Activated CD8-positive, alpha-beta memory T cell treated with anti-CD3 and anti-CD28 coated beads, Interleukin-2, amount 50 U/mL, for 4 hours (primary cell): ENCODE measurements around the gene CELF2.
"Not testable (repeated sequence)": the region's sequence is repeated elsewhere in the genome, so short reads cannot be mapped to it uniquely, and the experiment has no call there.

Source experiments
- DNase-seq: peaks from one replicate; pipeline ENCODE4 v3.0.0-alpha.2; 2020

Gene CELF2

DNA sequence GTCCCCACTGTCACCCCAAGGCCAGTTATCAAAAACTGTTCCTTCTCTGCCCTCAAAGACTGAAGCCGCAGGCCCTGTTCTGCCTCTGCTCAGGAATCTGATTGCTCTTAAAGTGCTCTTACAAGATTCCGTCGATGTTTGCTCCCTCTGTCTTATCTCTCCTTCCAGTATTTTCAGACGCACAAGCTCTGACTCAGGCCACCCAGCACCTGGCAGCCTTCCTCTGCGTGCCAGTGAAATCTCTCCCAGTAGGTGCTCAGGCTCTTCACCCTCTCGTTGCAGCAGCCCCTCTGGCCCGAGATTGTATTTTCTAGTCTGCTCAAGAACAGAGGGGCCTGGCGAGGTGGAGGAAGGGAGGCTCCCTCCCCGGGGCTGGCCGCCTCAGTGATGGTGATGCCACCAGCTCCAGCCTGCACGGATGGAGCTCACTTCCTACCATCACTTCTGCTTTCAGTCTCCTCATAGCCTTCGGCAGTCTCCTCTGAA, 317.5 kb downstream of the CELF2 start:
- DNase-seq = no peak

DNA sequence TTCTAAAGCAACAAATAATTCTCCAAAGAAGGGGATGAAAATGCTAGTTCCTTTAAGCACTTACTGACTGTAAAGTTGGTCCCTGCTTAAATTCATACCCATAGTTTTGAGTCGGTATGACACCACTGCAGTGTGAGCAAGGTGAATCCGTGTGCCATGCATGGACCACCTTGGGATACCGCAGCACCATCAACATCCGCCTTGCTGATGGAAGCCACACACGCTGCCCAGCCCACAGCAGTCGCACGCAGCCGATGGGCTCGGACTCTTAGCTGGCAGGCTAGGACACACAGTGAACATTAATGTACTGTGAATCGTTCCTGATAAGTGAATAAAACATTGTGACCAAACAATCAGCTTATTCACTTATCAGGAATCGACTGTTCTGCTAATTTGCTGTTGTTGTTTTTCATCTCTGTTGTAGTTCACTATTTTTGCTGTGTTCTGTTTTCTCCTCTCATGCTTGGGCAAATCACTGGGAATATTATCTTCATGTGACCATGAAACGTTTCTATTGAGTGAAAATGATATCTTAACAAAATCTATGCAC, 318.3 kb downstream of the CELF2 start:
- no peak for DNase-seq

DNA sequence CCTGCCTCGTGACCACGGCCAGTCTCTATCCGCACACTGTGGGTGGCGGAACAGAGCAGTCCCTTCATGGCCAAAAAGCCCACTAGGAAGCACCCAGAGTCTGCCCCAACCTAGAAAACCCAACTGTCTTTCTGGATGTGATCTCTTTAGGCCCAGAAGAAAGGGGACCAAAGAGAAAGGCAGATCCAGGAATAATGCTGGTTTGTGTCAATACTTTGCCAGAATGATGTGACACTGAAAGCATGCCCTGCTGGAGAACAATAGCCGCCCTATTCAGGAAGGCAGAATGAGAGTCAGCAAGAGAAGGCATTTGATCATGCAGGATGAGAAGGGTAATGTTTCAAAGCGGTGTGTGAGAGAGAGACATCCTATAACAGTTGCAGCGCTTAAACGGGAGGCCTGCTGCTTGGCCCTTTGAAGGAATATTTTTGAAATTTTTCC, 319.1 kb downstream of the CELF2 start:
- no peak for DNase-seq

DNA sequence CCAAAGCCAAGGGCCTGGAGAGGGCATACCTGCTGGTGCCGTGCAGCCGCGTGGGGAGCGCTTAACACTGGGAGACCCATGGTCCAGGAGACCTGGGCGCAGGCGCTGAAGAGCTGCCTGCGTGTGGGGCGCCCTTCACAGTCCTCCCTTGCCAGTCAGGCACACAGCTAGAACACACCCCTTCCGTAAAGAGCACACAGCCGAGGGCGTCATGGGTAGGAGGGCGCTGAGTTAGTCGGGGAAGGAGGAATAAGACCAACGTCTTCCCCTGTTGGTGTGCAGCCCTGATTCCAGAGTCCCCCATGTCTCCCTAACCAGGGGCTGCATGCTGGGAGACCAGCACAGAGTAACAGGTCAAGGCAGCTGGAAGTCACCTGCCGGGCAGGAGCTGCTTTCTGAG, 319.8 kb downstream of the CELF2 start:
- no peak for DNase-seq

DNA sequence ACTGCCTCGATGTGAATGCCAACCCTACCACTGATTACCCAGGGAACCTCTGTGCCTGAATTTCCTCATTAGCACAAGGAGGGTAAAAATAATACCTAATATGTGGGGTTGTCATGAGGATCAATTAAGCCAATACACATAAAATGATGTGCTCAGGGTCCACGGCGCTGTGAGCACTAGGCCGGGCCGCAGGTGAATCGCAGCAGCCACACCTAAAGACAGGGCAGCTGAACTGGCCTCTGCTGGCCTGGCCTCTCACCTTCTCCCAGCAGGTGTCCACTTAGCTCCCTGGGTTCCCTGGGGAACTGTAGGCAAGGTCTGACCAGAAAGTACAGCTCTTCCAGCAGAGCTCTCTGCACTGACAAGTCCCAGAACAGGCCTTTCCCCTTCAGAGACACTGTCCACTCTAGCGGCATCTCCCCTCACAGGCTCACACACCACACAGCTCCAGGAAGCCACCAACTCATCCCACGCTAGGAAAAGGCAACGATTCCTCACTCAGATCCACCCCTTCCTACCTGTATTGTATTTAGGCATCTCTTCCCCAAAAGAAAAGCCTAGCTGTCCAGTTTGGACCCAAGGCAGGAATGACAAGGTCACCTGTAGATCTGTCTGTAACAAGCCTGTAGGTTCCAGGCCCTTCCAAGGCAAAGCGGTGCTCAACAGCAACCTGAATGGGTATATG, 320.6 kb downstream of the CELF2 start:
- DNase-seq = no peak

DNA sequence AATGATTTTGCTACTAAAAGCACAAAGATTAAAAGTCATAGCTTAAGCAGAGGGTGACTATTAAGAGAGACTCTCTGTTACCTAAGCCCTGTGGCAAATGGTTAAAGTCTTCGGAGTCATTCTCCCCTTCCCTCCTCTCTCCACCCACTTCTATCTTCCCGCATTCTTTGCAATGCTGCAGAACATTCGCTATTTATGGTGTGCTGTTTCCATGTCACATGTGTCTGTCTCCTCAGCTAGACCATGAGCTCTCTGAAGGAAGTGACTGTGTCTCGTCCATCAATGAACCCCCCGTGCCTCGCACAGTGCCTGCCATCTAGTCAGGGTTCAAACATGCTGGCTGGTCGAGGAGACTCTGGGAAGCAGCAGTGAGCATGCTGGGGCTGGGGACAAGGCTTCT, 321.3 kb downstream of the CELF2 start:
- no peak for DNase-seq

DNA sequence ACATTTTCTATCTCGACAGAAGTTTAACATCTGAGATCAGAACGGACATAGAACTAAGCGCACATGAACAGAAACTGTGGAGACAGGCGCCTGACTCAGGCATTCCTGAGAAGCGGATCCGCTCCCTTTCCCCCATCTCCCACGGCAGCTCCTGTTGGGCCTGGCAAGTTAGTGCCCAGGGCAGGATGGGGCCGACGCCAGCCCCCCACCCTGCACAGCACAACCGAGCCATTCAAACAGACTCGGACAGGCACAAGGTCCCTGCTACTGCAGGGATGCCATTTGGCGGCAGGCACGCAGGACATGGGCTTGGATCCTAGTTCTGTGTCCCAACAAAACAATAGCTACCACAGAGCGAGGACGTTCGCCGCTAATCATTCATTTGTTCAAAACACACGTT, 322.0 kb downstream of the CELF2 start:
- DNase-seq = no peak

DNA sequence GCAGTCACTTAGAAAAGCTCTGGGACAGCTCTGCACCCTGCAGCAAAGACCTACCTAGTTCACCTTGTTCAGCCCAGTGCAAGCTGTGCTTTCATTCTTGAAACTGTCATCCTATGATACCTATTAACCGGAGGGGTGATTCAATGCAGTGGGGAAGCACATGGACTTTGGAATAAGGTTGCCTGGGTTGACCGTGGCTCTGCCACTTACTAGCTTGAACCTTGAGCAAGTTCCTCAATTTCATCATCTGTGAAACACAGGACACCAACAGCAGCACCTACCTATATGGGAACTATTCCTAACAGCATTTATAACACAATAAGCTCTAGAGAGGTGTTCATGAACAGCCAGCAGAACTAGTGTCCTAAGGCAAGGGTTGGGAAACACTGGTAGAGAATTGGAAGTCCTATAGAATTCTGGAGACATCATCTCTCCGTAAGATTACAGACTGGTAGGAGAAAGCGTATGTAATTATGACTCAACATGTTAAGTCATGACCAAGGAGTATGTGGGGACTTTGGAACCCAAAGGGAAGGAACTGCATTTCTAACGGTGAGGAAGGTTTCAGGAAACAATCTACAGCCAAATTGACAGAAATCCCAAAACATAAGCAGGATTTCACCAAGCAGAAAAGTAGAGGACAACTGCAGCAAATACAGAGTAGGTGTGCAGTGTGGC, 323.8 kb downstream of the CELF2 start:
- DNase-seq = no peak

DNA sequence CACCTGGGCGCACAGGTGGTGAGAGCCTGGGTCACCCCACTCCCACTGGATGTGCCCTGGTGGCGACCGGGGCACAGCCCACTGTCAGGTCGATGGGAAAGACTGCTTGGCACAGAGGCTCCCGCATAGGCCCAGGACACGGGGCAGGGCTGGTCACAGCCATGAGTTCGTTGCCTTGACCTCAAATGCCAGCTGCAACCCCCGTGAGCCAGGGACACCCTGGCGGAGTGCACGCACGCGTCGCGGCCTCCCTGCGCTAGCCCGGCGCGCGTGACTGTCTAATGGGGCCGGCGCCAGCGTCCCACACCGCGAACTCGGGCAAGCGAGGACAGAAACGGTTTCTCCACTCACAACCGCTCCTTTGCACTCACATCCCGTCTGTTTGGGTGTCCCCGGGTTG, 326.4 kb downstream of the CELF2 start:
- DNase-seq = no peak

DNA sequence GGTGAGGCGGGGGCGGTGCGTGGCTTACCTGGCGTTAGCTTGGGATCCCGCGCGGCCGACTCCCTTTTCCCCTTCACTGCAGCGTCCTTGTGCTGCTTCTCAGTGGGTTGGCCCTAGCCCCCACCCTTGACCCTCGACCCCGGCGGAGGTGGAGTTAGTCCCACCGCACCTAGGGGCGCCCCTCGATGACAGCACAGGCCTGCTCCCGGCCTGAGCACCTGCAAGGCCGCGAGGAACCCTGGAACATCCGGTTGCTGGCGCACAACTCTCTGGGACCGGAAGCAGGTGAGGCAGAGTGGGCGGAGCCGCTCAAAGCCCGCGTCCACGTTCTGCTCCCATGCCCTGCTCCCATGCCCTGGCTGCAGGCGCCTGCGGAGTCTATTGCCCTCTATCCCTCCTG, 326.9 kb downstream of the CELF2 start:
- DNase-seq = no peak

DNA sequence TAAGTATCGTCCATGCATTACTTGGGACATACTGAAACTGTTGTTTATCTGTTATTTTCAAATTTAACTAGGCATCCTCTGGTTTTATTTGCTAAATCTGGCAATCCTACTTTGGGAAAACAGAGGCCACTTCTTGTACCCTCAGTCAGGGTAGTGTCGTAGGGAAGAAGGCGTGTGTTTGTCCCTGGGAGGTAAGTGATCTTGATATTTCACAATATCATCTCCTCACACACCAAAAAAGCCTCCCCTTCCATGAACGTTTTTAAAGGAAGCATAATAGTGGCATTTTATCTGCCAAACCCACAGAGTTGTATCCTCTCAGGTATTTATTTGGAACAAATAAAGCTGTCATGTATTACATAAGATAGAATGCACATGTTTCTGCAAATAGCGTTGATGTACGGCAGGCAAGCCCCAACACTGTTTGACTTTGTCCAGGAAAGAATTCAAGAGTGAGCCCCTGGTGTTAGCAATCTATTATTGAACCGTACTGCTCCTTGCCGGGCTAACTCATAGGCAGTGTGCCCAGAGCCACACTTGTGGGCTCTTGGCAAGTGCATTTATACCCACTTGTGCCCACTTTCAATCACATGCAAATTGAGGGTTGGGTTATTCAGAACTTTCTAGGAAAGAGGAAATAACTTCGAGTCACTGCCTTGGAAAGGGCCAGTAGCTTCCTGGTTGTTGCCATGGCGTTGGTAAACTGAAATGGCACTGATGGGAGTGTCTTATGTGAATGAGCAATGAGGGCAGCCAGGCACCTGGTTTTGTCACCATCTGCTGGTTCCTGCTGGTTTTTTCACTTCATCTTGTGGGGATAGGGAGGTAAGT, 327.8 kb downstream of the CELF2 start:
- no peak for DNase-seq

DNA sequence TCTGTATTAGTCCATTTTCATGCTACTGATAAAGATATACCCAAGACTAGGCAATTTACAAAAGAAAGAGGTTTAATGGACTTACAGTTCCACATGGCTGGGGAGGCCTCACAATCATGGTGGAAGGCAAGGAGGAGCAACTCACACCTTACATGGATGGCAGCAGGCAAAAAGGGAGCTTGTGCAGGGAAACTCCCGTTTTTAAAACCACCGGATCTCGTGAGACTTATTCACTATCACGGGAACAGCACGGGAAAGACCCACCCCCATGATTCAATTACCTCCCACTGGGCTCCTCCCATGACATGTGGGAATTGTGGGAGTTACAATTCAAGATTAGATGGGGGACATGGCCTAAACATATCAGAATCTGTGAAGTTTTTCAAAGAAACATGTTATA, 329.9 kb downstream of the CELF2 start:
- DNase-seq = not testable (repeated sequence)

DNA sequence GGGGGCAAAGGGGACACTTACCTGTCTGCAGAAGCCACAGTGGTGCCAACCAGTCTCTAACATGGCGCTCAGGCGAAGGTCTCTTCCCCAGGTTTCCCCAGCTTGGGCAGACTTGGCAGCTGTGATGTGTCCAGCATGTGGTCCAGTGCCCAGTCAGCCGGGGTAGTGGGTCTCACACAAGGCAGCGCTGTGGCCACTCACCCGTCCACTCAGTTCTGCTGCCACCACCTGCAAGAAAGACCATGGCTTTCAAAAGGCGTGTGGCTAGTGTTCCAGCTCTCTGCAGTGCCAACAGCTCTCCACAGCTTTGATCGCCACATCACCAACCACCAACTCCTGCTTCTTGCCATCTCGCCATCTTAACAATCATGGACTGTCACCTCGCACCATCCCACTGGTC, 334.1 kb downstream of the CELF2 start:
- DNase-seq = no peak

DNA sequence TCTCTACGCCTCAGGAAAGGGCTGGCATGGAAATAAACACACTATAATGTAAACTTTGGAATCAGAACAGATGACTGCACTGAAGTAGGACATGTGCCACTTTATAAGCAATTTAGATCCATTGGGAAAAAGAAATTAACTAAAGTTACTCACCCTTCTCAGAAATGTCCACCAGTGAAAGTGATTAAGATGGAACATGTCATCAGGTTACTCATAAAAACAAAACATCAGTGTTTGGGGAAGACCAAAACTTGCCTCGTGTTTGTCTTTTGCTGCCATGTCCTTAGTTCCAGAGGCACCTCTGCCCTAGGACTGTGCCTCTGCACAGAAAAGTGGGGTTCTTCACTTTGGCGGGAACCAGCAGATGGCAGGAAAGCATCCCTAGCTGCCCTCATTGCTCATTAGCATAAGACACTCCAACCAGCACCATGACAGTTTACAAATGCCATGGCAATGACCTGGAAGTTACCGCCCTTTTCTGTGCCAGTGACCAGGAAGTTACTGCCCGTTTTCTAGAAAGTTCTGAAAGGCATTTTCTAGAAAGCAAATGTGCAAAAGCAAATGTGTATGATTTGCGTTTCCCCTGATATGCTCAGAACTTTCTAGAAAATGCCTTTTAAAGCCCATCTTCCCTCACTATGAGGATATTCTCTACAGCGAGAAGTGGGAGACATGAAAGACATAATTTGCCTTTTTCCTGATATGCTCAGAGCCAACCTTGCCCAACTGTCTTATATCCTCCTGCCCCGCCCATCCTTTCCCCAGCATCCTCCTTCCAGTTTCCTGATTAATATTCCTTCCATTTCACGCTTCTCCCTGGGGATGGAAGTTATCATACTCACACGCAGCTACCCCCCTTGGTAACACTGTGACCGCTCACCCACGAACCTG, 335.6 kb downstream of the CELF2 start:
- no peak for DNase-seq

DNA sequence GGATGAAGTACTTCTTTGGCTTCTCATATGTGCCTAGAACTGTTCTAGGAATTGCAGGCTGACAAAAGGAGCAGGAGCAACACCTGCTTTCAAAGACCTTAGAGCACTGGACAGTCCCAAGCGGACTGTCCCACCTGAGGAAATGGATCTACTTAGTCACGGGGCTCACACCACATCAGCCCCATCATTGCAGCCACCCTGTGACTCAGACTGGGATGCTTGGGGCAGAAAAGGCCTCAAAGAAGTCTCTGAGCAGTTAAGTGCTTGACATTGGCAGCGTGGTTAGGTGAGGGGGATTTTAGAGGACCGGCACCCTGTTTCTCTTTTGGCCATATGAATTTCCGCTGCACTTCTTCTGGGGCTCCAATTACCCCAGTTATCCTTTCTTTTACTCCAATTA, 337.2 kb downstream of the CELF2 start:
- no peak for DNase-seq

DNA sequence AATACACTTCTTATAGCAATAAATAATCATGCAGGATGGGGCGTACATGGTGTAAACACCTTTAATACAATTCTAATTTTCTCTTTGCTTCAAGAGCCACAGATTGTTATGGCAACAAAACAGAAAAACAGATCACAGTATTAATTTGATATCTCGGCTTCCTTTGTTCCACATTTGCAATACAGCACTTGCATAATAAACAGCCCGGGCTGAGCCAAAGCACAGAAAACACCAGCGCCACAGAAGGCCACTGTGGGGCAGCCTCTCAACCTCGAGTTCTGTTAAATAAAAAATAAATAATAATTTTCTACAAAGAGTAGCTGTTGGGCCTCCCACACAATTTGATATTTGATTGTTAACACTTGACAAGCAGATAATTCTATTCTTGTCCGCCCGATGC, 337.9 kb downstream of the CELF2 start:
- DNase-seq = no peak

DNA sequence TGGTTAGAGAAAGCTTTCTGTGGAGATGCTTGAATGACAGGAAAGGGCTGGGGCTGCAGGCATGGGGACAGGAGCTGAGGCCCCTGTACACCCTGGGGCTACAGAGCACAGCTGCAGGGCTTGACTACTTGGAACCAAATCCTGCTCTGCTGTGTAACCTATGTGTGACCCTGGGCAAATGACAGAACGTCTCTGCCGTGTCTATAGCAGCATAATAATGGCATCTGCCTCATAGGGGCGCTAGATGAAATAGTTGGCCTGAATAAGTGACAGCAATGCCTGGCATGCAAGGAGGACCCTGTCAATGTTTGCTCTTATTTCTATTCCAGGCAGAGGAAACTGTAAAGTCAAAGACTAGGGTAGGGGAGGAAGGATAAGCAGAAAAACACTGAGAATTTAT, 339.8 kb downstream of the CELF2 start:
- no peak for DNase-seq

DNA sequence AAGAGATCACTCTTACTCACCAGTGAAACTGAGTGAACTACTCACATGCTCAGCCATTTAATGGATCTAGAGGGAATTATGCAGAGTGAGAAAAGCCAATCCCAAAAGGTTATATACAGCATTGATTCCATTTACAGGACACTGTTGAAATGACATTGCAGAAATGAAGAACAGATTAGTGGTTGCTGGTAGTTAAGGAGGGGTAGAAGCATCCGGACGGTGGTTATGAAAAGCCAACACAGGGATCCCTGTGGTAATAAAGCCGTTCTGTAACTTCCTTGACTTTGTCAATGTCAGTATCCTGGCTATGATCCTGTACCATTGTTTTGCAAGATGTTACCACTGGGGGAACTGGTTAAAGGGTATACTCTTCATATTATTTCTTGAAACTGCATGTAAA, 340.3 kb downstream of the CELF2 start:
- DNase-seq = no peak

DNA sequence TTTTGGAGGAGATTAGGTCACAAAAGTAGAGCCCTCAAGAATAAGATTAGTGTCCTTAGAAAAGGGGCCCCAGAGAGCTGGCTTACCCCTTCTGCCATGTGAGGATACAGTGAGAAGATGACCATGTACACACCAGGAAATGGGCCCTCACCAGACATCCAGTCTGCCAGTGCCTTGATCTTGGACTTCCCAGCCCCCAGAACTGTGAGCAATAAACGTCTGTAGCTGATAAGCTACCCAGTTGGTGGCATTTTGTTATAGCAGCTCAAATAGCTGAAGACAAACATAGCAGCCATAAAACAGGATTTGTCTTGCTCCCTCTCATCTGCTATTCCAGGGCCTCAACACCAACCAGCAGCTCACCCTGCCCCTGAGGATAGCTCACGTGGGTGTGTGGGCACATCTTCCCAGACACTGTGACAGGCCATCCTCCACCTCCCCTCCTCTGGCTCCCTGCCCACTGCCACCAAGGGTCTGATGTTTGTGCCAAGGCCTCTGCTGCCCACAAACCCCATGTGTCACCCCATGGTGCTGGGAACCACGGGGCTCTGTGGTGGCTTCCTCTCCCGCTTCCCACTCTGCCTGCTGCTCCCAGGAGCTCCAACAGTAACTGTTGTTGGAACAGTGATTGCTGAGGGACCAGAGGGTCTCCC, 341.4 kb downstream of the CELF2 start:
- no peak for DNase-seq

DNA sequence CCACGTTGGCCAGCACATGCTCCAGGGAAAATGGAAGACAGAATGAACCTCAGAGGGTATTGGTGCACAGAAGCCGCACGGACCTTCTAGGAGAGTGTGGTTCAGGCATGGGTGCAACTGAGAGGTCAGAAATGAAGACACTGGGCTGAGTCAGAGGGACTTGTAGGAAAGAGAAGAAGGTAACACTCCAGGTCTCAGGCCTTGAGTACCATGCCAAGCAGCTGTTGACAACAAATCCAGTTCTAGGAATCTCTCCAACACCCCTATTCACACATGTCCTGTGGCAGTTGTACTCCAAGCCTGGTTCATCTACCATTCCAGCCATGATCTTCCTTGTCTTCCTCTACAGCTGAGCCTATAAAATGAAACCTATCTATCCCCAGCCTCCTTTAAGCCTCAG, 342.2 kb downstream of the CELF2 start:
- DNase-seq = no peak

DNA sequence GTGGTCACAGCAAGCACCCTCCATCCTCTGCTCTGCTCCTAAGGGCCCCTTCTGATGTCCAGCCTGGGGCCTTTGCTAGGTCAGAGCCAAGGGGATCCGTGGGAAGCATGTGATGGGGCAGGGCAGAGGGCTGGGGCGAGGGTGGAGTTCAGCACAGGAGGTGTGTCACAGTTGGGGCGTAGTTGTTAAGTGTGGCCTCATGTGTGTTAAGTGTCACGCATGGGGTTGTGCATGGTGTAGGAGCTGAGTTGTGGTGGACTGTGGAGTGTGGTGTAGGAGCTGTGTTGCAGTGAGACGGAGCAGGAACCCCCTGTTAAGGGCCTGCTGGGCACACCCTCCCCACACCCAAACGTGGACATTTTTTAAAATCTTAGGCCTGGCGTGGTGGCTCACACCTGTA, 345.8 kb downstream of the CELF2 start:
- no peak for DNase-seq

DNA sequence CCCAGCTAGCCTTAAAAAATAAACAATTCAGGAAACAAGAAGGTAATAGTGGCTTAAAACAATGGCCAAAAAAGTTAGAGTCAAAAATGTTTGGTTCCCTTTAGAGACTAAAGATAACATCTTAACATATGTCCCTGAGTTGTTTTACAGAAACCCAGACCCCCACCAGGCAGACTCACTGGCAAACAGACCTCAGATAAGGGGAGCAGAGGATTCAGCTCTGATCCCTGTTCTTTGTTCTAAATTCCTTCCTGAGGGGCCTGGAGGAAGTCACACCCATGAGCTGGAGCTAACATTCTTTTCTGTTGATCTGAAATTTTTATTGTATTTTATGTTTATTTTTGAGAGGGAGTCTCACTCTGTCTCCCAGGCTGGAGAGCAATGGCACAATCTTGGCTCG, 346.6 kb downstream of the CELF2 start:
- no peak for DNase-seq
